Immature natural killer cell (primary cell): ENCODE measurements around the gene LYVE1. TPM values are rescaled to one million over a fixed set of nuclear protein-coding genes. Genes with fewer than 3 reads are reported as not detected.

Experiments used
- DNase-seq, 3 donors: peaks; one replicate each; pipeline ENCODE4 v3.0.0; 2022; ENCODE audit warnings: mixed read lengths in 1 of 3
- H3K27ac Mint-ChIP-seq, 6 donors: one replicate each; pipeline ENCODE4 v1.8.0; 2020; ENCODE audit warnings: mixed read lengths in 6 of 6, mild to moderate bottlenecking in 5 of 6, inconsistent platforms in 4 of 6, moderate library complexity in 3 of 6
- H3K27me3 Mint-ChIP-seq, 3 donors: one replicate each; pipeline ENCODE4 v1.8.0; 2020 to 2021; ENCODE audit warnings: low read depth in 3 of 3, mild to moderate bottlenecking in 3 of 3, mixed read lengths in 3 of 3, moderate library complexity in 3 of 3, inconsistent platforms in 1 of 3
- H3K36me3 Mint-ChIP-seq, 3 donors: one replicate each; pipeline ENCODE4 v1.8.0; 2020; ENCODE audit warnings: mixed read lengths in 3 of 3, inconsistent platforms in 2 of 3, mild to moderate bottlenecking in 2 of 3
- H3K4me1 Mint-ChIP-seq, 2 donors: one replicate each; pipeline ENCODE4 v1.8.0; 2020; ENCODE audit warnings: inconsistent platforms in 2 of 2, mild to moderate bottlenecking in 2 of 2, mixed read lengths in 2 of 2, moderate library complexity in 1 of 2
- H3K4me3 Mint-ChIP-seq, 5 donors: one replicate each; pipeline ENCODE4 v1.8.0; 2020; ENCODE audit warnings: mild to moderate bottlenecking in 5 of 5, mixed read lengths in 5 of 5, inconsistent platforms in 3 of 5, moderate library complexity in 3 of 5
- H3K9me3 Mint-ChIP-seq, 6 donors: one replicate each; pipeline ENCODE4 v1.8.0; 2020; ENCODE audit warnings: mild to moderate bottlenecking in 6 of 6, mixed read lengths in 6 of 6, inconsistent platforms in 4 of 6, moderate library complexity in 3 of 6
- polyA plus RNA-seq, 3 donors: library from polyadenylated mRNA; unstranded; fragments of 300-500 nt; fragmentation: Illumina TruSeq; gene quantifications; one replicate each; pipeline ENCODE4 v1.2.3, GENCODE V29; 2021

LYVE1 gene
- polyA plus RNA-seq, 3 donors from 2014 or later = not detected

DNA sequence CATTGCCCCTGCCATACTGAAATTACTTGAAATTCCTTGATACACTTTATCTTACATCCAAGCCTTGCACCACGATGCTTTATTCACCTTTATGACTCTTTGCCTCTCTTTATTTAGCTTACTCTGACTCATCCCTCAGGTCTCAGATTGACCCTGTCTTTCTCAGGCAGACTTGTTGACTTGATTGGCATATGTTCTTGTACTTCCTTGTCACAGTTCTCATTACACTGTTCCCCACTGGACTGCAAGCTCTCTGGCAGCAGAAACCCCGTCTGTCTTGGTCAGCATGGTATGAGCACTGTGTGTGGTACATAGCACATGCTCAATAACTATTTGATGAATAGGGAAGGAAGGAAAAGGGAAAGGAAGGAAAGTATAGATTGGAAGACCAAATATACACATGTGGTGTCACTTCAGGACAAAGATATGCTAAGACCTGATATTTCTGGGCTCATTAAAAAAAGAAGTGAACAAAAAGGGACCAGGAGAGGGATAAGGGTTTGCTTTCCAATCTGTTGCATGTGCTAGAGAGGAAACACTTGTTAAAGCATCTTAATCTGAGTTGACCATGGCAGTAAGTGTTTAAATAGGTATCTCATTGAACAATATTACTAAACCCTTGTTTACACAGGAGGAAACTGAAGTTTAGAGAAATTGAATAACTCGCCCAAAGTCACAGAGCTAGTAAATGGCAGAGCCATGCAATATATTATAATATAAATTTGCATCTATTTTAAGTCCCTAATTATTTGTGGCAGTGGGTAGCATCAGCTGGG is 7.2 kb downstream of the LYVE1 start:
- DNase-seq = no peak
- Mint-ChIP-seq H3K9me3 (no peaks in the 10 kb centered on the region), H3K27ac (peak overlapping the region in 1 of 6 donors; percentile 7), H3K4me3 (no peak overlapping the region), H3K36me3 (no peaks in the 10 kb centered on the region), H3K27me3 (peaks cover 0 to 15% (median 3%) of the 10 kb centered on the region in 3 donors), H3K4me1 (no peaks in the 10 kb centered on the region)

DNA sequence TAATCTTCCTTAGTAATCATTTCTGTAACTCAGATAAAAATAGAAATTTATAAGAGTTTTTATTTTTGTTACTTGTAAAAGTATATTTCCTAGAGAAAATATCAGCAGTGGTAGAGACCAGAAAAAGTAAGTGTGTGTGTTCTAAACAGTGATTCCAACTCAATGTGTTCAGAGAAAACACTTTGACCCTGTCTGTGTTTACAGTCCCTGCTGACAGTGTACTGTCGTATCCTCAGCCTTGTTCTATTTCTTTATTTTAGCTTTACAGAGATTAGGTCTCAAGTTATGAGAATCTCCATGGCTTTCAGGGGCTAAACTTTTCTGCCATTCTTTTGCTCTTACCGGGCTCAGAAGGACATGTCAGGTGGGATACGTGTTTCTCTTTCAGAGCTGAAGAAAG is 10.2 kb downstream of the LYVE1 start:
- H3K27ac Mint-ChIP-seq = no peak overlapping the region
- H3K9me3 Mint-ChIP-seq = no peaks in the 10 kb centered on the region
- H3K27me3 Mint-ChIP-seq = peaks cover 0 to 15% (median 3%) of the 10 kb centered on the region in 3 donors
- H3K4me3 Mint-ChIP-seq = no peak overlapping the region
- H3K4me1 Mint-ChIP-seq = no peaks in the 10 kb centered on the region
- no peaks in the 10 kb centered on the region for H3K36me3 Mint-ChIP-seq
- no peak for DNase-seq

DNA sequence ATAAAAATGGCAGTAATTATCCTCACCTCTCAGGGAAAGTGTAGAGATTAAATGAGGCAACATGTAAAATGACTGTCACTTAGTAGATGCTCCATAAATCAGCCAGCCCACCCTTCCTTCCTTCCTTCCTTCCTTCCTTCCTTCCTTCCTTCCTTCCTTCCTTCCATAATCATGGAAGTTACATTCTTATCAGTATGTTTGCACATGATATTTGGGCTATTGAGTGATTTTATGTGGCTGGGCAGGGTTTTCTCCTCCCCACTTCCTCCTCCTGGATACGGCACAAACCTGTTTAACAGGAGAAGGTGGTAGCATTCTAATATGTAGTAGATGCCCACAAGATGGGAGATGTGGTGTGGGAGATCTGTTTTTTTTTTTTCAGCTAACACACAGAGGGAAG is 11.9 kb downstream of the LYVE1 start:
- Mint-ChIP-seq H3K4me3 (no peak overlapping the region), H3K9me3 (no peaks in the 10 kb centered on the region), H3K4me1 (no peaks in the 10 kb centered on the region), H3K27ac (no peak overlapping the region), H3K27me3 (peaks cover 0 to 12% (median 7%) of the 10 kb centered on the region in 3 donors), H3K36me3 (peaks cover 0 to under 1% (median 0%) of the 10 kb centered on the region in 3 donors)
- DNase-seq = no peak

DNA sequence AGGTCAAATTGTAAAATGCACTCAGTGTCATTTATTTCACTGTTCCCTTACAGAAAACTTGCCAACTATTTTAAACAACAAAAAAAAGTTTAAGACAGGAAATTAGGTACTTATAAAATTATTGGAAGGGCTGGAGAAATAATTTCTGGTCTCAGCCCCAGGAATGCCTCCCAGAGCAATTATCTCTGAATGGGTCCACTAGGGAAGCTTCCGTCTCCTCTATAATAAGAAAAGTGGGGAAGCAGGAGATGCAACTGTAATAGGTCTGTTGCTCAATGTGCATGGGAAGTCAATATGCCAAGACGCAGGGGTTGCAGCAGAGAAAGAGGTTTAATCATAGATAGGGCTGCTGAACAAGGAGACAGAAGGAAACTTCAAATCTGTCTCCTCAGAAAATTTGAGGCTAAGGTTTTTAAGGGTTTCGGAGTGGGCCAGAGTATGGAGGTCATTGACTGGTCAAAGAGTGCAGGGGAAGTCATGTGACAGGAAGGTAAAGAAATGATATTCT is 16.6 kb downstream of the LYVE1 start:
- Mint-ChIP-seq H3K27ac (no peak overlapping the region), H3K27me3 (peaks cover 6 to 8% (median 7%) of the 10 kb centered on the region in 3 donors), H3K36me3 (peaks cover 0 to 3% (median 0%) of the 10 kb centered on the region in 3 donors), H3K9me3 (no peaks in the 10 kb centered on the region), H3K4me1 (no peaks in the 10 kb centered on the region), H3K4me3 (no peak overlapping the region)
- DNase-seq = no peak

DNA sequence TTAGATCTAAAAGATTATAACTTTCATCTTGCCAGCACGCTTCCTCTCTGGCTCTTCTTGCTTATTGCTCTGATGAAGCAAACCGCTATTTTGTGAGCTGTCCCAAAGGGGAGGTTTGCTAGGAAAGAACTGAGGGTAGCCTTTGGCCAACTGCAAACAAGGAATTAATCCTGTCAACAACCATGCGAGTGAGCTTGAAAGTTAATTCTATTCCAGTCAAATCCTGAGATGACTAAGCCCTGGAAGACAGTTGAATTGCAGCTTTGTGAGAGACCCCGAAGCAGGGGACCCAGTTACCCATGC is 17.2 kb downstream of the LYVE1 start:
- DNase-seq = no peak
- Mint-ChIP-seq H3K4me1 (no peaks in the 10 kb centered on the region), H3K27me3 (peaks cover 1 to 6% (median 5%) of the 10 kb centered on the region in 3 donors), H3K36me3 (peaks cover 0 to 3% (median 0%) of the 10 kb centered on the region in 3 donors), H3K27ac (no peak overlapping the region), H3K9me3 (no peaks in the 10 kb centered on the region), H3K4me3 (no peak overlapping the region)

DNA sequence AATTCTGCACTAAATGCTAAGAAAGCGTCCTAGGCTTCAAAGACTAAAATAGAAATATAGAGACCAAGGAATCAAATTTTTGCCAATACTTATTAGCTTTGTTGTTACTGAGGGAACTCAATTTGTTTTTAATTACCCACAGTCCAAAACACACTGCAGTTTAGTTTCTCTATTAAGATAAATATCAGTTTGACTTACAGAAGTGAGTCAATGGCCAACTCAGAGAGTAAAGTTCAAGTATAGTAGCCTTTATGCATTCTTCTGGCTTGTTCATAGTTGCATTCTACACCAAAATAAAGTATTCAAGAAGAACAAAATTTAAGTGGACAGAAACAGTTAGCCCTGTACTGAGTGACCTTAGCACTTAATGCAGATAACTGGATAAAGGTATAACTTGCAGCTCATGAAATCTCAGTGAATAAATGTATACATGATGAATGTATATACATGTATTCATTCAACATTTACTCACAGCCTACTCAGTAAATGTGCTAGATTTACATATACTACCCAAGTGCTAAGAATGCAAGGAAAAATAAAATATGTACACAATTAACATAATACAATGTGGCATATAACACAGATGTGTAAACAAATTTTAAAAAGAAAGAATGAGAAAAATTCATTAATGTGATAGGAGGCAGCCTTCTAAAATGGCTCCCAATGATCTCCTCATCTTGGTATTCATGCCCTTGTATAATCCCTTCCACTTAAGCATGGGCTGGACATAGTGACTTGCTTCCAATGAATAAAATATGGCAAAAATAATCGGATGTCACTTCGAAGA is 17.8 kb downstream of the LYVE1 start:
- Mint-ChIP-seq H3K4me3 (no peak overlapping the region), H3K9me3 (no peaks in the 10 kb centered on the region), H3K36me3 (peaks cover 0 to 3% (median 0%) of the 10 kb centered on the region in 3 donors), H3K27me3 (peaks cover 2 to 6% (median 5%) of the 10 kb centered on the region in 3 donors), H3K4me1 (no peaks in the 10 kb centered on the region), H3K27ac (no peak overlapping the region)
- no peak for DNase-seq

DNA sequence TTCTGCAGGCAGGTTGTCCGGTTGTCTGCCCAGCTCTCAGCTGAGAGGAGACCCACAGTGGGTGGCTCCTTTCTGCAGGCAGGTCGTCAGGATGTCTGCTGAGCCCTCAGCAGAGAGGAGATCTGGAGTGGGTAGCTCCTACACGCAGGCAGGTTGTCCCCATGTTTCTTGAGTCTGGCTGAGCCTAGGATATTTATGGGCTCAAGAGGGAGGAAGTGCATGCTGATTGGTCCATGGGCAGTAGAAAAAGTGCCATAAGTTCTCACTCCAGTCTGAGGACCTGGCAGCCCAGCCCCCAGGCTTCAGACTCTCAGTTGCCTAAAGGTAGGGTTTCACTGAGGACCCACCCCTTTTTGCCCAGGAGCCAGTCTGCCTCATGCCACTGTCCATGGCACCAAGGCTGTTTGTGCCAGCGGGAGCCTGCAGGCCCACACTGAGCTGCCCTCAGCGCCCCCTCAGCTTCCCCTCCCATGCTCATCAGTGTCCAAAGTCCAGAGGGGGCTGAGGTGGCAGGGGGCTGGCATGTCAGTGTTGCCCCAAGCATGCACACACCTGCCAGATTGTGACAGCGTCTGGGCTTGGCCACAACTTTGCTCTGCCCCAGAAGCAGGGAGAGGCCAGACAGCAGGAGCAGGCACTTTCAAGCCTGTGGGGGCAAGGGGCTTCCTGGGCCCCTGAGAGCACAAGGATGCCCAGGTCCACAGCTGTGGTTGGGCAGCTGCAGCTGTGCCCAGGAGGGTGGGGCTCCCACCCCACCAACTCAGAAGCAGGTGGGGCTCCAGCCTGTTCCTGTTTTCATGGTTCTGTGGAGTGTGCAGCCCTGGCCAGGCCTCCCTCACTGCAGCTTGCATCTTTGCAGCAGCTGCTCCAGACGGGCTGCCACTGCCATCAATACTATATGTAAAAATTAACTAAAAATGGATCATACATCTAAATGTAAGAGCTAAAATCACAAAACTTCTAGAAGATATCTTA is 23.7 kb downstream of the LYVE1 start:
- Mint-ChIP-seq H3K36me3 (no peaks in the 10 kb centered on the region), H3K27me3 (peaks cover 5 to 11% (median 9%) of the 10 kb centered on the region in 3 donors), H3K4me3 (no peak overlapping the region), H3K9me3 (no peaks in the 10 kb centered on the region), H3K27ac (no peak overlapping the region), H3K4me1 (peaks cover 9 to 14% of the 10 kb centered on the region in 2 donors)
- no peak for DNase-seq

DNA sequence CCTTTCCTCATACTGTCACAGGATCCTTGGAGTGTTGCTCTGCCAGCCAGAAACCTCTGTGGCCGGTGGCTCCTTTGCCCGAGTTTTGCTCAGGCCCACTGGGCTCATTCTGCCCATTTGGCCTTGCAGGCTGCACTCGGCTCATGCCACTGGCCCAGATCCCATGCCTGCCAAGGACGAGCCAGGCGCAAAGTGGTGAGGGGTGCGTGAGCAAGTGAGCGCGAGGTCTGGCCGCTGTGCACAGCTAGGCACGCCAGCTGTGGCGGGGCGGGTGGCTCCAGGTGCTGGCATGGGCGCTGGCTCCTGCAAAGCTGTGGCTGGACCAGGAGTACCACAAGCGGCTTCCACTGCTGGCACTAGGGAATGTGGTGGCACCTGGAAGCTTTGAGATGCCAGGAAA is 24.7 kb downstream of the LYVE1 start:
- Mint-ChIP-seq H3K27ac (no peak overlapping the region), H3K9me3 (no peaks in the 10 kb centered on the region)

DNA sequence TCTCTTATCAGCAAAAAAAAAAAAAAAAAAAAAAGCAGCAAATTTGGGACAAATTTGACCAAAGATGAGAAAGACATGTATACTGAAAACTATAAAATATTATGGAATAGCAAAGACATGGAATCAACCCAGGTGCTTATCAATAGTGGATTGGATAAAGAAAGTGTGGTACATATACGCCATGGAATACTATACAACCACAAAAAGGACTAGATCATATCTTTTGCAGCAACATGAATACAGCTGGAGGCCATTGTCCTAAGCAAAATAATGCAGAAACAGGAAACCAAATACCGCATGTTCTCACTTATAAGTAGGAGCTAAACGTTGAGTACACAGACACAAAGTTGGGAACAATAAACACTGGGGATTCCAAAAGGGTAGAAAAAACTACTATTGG is 25.7 kb downstream of the LYVE1 start:
- H3K4me1 Mint-ChIP-seq = peaks cover 11 to 19% of the 10 kb centered on the region in 2 donors
- peaks cover 5 to 8% (median 7%) of the 10 kb centered on the region in 3 donors for H3K27me3 Mint-ChIP-seq
- peak overlapping the region in 1 of 6 donors; percentile 16 for H3K27ac Mint-ChIP-seq
- H3K9me3 Mint-ChIP-seq = no peaks in the 10 kb centered on the region
- no peaks in the 10 kb centered on the region for H3K36me3 Mint-ChIP-seq
- H3K4me3 Mint-ChIP-seq = no peak overlapping the region
- no peak for DNase-seq

More for the DNA sequence above, 24.7 kb downstream of the LYVE1 start:
- H3K4me3 Mint-ChIP-seq = no peak overlapping the region
- peaks cover 11 to 19% of the 10 kb centered on the region in 2 donors for H3K4me1 Mint-ChIP-seq
- DNase-seq = no peak
- peaks cover 5 to 9% (median 8%) of the 10 kb centered on the region in 3 donors for H3K27me3 Mint-ChIP-seq
- no peaks in the 10 kb centered on the region for H3K36me3 Mint-ChIP-seq

DNA sequence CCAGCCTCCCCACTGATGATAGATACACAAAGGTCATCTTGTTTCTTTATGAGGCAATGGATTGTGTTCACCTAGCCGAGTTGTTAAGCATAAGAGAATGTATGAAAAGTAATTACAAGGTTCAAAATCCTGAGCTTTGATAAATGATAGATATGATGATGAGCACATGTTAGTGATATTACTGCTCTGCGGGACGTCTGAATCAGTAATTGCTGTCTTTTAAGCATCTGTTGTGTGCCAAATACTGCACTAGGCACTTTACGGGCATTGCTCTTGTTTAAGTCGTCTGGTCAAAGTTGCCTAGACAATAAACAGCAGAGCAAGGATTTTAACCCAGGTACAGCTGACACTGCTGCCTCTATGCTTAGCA is 26.9 kb downstream of the LYVE1 start:
- peak overlapping the region; percentile 86 to 89 (median 88) for H3K4me3 Mint-ChIP-seq
- H3K36me3 Mint-ChIP-seq = no peaks in the 10 kb centered on the region
- peak overlapping the region; percentile 68 to 93 (median 90) for H3K27ac Mint-ChIP-seq
- no peaks in the 10 kb centered on the region for H3K9me3 Mint-ChIP-seq
- no peak for DNase-seq
- peaks cover 11 to 19% of the 10 kb centered on the region in 2 donors for H3K4me1 Mint-ChIP-seq
- H3K27me3 Mint-ChIP-seq = peaks cover 5 to 8% (median 7%) of the 10 kb centered on the region in 3 donors

DNA sequence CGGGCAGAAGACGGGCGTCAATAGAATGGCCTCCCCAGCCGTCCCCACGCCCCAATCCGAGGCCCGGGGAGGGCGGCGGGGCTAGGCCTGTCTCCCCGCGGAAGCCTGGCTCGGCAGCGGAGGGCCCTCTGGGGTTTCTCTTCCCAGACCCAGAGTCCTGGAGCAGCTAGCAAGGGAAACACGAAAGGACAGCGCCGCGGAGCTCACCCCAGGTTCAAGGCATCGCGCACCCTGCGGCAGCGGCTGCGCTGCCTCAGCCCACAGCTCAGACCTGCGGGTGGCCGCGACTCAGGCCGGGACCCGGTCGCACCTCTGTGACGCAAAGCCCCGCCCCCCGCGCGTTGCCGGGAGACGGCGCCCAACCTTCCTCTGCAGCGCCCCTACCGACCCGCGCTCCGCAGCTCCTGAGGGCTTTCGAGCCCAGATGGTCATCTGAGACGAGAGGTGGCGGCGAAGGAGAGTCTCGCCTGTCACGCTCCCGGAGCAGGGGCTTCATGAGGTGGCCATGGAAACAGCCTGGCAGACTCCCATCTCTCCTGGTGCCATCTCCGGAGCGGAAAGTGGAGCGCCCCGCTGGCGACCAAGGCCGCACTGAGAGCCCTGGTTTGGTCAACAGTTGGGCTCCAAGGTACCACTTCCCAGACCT is 27.4 kb downstream of the LYVE1 start, which contains the start of gene RNF141:
Gene RNF141, minus strand, starts transcription at position 273 of the 646 bp plus-strand sequence. CDS start 7,029 bp downstream, outside the sequence.
- peak within 1 kb of the TSS; percentile 78 to 93 (median 90) for H3K27ac Mint-ChIP-seq
- peak within 1 kb of the TSS; percentile 86 to 89 (median 88) for H3K4me3 Mint-ChIP-seq
- no peaks in the 10 kb centered on the region for H3K9me3 Mint-ChIP-seq
- H3K27me3 Mint-ChIP-seq = peaks cover 4 to 8% (median 7%) of the 10 kb centered on the region in 3 donors
- H3K4me1 Mint-ChIP-seq = peaks cover 11 to 19% of the 10 kb centered on the region in 2 donors
- no peaks in the 10 kb centered on the region for H3K36me3 Mint-ChIP-seq
- DNase-seq = peak; percentile 95 to 96 (median 96)

DNA sequence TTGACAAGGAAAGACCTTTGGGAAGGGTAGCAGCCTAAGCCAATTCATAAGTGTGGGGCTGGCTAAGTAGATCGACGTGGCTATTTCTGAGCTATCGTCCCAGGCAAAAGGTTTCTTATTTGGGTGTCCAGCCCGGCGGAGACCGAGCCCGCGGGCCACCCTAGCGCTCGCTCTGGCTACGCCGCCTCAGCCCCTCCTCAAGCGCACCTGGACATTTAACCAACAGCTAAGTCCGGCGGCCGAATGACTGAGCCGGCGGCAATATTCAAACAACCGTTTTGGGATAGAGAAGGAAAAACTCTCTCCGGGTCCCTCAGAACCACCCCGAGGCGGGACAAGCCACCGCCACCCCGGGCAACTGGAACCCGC is 27.9 kb downstream of the LYVE1 start:
- H3K9me3 Mint-ChIP-seq = no peaks in the 10 kb centered on the region
- H3K27me3 Mint-ChIP-seq = peaks cover 3 to 8% (median 7%) of the 10 kb centered on the region in 3 donors
- H3K36me3 Mint-ChIP-seq = no peaks in the 10 kb centered on the region
- DNase-seq = no peak
- H3K27ac Mint-ChIP-seq = peak overlapping the region; percentile 78 to 93 (median 88)
- peaks cover 11 to 19% of the 10 kb centered on the region in 2 donors for H3K4me1 Mint-ChIP-seq
- peak overlapping the region; percentile 86 to 89 (median 88) for H3K4me3 Mint-ChIP-seq

DNA sequence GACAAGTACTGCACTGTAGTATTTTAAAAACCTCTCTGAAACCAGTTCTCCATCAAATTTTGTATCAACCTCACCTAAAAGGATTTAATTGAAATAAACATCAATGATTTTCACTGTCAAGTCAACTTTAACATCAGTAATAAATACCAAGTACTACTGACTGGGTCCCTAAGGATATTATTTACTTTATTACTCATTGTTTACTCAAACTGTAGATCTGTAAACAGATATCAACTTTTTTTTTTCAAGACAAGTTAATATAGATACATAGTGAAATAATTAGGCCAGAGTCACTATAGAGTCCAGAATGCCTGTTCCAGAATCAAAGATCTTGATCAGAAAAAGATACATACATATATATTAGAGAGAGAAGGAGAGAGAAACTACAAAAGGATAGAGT is 29.1 kb downstream of the LYVE1 start:
- peak overlapping the region; percentile 86 to 89 (median 88) for H3K4me3 Mint-ChIP-seq
- H3K36me3 Mint-ChIP-seq = no peaks in the 10 kb centered on the region
- no peak for DNase-seq
- H3K4me1 Mint-ChIP-seq = peaks cover 11 to 19% of the 10 kb centered on the region in 2 donors
- peak overlapping the region in 2 of 6 donors; percentile 87 to 88 for H3K27ac Mint-ChIP-seq
- H3K27me3 Mint-ChIP-seq = peaks cover under 1 to 8% (median 7%) of the 10 kb centered on the region in 3 donors
- no peaks in the 10 kb centered on the region for H3K9me3 Mint-ChIP-seq
